GM12892 (cell line): Measurements from ENCODE around the gene DYRK1A.

Source experiments
- POLR2A ChIP-seq: IDR thresholded peaks from 2 replicates; pipeline ENCODE4 v1.6.1; 2011; ENCODE audit warnings: low read depth, low read length, control low read depth
- POLR2AphosphoS5 ChIP-seq: IDR thresholded peaks from 2 replicates; pipeline ENCODE4 v1.6.1; 2011; ENCODE audit warnings: low read depth, low read length, control low read depth
- TAF1 ChIP-seq: IDR thresholded peaks from 2 replicates; pipeline ENCODE4 v1.6.1; 2011; ENCODE audit warnings: low read depth, mild to moderate bottlenecking, control low read depth, low read length, borderline replicate concordance

DNA sequence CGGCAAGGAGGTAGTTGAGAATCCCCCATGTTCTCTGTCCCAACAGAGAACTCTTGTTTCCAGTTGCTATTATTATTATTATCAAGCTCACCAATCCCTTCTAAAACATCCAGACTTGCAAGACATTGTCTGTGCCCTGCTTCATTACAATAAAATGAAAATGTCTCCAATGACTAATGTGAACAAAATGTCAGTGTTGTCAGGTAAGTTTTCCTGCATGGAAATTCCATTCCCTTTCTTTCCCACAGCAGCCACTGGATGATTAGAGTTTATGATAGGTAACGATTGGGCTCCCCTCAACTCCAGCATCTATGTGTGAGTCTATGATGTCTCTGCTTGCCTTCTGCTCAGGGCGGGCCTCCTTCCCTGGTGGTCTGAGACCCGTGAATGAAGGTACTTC, 8.9 kb upstream of the DYRK1A start:
- TF ChIP-seq TAF1 (no peak), POLR2A (no peak), POLR2AphosphoS5 (no peak)
